NCI-H146 treated with DMSO at 0.1 percent for 48 hours (cell line): Measurements from ENCODE around the gene SPINK8.
A peak's percentile ranks its signal among the peaks of the same experiment; 100 is the strongest.
"Not testable (repeated sequence)": the region's sequence is repeated elsewhere in the genome, so short reads cannot be mapped to it uniquely, and the experiment has no call there.

Experiments used
- DNase-seq: peaks from one replicate; lab custom pipeline; 2025; ENCODE audit not compliant: unreplicated experiment; lab: John Stamatoyannopoulos, UW

SPINK8 gene

DNA sequence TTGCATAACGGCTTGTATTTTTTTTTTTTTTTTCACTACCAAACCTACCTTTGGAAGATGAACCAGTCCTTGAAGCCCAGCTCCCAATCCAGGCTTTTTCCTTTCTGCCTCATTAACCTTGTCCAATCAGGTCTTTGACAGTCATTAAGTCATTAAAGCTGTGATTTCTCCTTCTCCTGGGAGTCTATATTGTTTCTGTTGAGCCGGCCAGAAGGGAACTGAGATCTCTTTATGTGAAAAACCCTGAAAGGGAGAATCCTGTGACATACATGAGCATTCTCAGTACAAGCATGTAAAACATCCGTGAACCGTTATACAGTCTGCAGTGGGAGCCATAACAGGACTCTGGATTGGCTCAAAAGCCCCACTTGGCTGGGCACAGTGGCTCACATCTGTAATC is 52.6 kb downstream of the SPINK8 start:
- DNase-seq, result no peak

DNA sequence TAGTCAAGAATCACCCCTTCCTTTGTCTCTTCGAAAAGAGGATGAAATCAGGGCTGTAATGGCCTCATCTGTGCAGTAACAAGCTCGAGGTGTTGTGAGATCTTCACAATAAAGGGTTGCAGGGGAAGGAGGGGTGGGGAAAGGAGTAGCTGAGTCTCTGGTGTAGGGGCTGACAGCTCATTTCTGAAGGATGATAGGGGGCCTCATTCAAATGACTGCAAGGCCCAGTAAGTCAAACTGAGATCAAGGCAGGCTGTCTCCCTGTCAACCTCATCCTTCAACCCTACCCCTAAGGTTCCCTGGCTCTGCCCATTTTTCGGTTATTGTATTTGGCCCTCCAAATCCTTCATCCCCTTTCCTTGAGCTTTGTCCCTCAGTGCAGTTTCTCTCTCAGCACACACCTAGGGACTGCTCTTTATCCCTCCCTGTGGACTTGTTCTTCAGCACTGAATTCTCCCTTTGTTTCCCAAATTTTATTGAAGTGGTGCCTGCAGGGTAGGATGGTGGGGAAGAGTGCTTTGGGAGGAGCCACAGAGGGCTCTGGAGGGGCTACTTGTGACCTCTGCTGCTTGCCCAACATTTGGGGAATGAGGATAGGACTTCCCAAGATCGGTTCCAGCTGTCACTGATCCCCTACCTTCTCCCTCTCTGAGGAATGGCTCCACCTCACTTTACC is 54.4 kb downstream of the SPINK8 start:
- DNase-seq, result no peak

DNA sequence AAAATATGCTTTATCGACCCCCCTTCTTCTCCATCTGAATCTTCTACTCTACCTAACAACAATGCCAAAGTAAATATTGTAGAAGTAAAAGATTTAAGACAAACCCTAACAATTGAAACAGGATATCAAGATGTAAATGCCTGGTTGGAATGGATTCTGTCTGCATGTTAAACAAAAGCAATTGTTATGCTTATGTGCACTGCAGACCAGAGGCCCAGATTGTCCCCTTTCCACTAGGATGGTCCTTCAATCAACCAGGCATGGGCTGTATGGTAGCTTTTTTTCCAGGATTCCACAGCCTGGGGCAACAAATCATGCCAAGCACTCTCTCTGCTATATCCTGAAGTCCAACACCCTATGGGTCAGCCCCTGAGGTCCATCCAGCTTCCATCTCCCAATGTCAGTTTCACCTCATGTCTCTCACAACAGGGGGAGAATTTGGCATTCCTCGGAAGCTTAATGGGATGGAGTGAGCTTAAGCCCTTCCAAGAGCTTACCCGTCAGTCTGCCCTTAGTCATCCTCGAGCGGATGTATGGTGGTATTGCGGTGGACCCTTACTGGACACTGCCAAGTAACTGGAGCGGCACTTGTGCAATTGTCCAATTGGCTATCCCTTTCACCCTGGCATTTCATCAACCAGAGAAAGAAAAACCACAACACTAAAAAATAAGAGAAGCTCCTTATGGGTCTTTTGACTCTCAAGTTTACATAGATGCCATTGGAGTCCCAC is 56.4 kb downstream of the SPINK8 start:
- no peak for DNase-seq

DNA sequence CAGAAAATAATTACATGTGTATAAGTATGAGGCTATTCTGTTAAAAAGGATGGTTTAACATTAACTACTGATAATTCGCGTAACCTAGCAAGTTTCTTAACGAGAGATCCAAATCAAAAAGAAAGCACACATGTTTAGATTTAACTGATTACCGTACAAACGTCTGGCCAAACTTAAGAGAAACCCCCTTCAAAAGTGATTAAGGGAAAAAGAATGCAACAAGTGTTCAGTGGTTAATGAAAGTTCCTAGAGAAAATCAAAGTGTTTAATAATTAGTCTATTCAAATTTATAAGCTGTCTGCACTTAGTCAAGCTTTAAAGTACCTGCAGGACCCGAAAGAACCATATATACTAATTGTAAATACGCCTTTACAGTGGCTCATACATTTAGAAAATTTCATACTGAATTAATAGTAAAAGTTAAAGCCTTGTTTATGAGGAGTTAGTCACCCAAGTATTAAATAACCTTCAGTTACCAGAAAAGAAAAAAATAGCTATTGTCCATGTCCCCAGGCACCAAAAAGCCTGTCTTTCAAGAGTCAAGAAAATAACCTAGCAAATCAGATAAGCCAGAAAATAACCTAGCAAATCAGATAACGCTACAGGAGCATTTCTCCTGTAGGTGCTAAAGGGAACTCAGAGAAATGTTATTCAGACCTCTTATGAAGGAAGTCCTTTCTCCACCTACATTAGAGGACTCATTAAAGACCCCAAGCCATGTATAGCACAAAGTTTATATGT is 58.0 kb downstream of the SPINK8 start:
- no peak for DNase-seq

DNA sequence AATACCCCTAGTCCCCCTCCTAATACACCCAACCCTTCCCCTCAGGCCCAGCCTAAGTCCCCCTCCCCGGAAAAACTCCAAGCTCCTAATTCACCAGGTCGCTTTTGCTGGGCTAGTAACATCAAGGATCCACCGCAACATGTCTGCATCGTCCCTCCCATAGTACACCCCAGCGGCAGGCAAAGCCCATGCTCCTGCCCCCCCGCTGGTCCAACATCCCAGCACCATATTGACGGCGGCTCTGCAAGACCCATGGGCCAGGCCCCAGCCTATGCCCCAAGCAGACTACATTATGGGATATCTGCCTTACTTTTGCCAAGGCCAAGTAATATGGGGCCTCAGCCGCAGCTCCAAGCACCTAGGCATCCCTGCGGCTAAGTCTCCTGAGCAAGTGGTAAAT is 59.0 kb downstream of the SPINK8 start:
- DNase-seq, result no peak

DNA sequence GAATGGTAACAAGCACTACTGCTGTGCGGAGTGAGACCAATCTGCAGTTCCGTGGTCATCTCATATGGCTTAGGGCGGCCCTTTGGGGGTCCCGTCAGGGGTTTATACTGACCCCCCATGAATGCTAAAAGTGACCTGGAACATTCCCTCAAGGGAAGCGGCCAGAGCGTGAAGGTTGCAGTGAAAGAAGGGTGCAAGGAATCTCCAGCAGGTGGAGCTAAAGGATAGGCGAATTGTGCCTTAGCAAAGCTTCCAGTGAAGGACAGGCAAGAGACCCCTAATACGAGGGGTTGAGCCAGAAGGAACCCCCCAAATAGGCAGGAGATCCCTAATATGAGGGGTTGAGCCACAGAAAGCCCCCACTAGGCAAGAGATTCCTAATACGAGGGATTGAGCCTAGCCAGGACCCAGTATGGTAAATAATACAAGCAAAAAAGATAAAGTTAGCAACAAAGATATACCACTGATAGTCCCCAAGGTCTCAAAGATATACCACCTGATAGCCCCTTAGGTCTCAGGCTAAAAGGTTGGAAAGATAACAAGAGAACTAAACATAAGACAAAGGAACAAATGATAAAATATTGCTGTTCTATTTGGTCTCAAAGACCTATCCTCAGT is 59.8 kb downstream of the SPINK8 start:
- DNase-seq, result peak; percentile 25

DNA sequence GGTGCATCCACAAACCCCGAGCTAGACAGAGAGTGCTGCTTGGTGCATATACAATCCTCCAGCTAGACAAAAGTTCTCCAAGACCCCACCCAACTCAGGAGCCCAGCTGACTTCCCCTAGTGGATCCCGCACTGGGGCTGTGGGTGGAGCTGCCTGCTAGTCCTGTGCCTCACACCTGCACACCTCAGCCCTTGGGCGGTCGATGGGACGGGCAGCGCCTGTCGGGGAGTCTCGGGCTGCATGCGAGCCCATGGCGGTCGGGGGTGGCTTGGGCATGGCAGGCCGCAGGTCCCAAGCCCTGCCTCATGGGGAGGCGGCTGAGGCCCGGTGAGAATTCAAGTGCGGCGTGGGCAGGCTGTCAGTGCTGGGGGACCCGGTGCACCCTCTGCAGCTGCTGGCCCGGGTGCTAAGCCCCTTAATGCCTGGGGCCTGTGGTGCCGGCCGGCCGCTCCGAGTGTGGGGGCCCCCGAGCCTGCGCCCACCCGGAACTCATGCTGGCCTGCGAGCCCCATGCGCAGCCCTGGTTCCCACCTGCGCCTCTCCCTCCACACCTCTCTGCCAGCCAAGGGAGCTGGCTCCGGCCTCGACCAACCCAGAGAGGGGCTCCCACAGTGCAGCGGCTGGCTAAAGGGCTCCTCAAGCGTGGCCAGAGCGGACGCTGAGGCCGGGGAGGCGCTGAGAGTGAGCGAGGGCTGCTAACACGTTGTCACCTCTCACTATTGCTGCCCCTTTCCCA is 61.5 kb downstream of the SPINK8 start:
- no peak for DNase-seq

DNA sequence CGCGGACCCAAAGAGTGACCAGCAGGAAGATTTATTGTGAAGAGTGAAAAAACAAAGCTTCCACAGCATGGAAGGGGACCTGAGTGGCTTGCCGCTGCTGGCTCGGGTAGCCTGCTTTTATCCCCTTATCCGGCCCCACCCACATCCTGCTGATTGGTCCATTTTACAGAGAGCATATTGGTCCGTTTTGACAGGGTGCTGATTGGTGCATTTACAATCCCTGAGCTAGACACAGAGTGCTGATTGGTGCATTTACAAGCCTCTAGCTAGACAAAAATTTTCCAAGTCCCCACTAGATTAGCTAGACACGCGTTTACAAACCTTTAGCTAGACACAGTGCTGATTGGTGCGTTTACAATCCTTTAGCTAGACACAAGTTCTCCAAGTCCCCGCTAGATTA is 62.2 kb downstream of the SPINK8 start:
- DNase-seq, result not testable (repeated sequence)

DNA sequence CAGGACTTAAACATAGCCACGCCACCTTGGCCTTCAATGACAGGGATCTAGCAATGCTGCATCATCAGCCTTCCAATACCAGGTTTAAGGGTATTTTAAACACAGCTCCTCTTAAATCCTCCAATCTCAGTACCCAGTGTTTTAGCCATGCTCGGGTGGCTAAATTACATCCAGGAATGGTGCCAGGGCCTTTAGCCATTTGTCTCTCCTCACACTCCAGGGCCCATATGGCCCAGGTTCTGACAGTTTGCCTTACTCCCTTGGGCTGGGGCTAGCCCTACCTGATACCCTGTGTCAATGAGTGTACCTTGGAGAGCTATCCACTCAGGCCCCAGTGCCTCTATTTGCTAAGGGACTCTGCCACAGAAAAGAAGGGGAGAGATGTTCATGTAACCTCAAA is 63.2 kb downstream of the SPINK8 start:
- no peak for DNase-seq

DNA sequence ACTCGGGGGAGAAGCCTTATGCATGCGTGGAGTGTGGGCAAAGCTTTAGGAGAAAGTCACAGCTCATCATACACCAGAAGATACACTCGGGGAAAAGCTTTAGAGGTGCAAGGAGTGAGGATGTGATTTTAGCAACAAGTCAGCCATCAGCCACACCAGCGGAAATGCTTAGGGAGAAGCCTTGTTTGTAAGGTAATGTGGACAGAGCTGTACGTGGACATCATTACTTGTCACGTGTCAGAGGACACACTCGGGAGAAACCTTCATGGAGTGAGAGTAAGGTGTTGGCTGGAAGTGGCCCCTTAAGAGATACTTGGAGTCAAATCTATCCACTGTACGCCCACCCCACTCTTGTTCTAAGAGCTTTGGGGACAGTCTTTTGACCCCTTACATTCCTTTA is 63.9 kb downstream of the SPINK8 start:
- DNase-seq, result no peak

DNA sequence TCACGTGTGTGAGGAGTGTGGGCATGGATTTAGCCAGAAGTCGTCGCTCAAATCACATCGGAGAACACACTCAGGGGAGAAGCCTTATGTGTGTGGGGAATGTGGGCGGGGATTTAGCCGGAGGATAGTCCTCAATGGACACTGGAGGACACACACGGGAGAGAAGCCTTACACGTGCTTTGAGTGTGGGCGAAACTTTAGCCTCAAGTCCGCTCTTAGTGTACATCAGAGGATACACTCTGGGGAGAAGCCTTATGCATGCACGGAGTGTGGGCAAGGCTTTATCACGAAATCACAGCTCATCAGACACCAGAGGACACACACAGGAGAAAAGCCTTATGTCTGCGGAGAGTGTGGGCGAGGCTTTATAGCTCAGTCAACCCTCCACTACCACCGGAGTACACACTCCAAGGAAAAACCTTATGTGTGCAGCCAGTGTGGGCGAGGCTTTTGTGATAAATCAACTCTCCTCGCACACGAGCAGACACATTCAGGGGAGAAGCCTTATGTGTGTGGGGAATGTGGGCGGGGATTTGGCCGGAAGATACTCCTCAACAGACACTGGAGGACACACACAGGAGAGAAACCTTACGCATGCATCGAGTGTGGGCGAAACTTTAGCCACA is 64.4 kb downstream of the SPINK8 start:
- no peak for DNase-seq

DNA sequence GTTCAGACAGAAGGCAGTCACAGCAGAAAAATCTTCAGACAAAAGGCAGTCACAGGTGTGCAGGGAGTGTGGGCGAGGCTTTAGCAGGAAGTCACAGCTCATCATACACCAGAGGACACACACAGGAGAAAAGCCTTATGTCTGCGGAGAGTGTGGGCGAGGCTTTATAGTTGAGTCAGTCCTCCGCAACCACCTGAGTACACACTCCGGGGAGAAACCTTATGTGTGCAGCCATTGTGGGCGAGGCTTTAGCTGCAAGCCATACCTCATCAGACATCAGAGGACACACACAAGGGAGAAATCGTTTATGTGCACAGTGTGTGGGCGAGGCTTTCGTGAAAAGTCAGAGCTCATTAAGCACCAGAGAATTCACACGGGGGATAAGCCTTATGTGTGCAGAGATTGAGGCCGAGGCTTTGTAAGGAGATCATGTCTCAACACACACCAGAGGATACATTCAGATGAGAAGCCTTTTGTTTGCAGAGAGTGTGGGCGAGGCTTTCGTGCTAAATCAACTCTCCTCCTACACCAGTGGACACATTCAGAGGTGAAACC is 65.0 kb downstream of the SPINK8 start:
- peak; percentile 0 for DNase-seq

DNA sequence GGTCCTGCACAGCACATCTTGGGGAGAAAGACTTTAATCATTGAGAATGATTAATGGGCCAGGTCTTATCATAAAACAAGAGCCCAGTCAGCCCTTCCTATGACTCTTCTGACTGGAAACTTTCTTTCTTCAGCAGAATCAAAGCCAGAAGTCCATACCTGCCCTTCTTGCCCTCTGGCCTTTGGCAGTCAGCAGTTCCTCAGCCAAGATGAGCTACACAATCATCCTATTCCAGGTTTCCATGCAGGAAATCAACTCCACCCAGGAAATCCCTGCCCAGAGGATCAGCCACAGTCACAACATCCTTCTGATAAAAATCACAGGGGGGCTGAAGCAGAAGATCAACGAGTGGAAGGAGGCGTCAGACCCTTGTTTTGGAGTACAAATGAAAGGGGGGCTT is 65.7 kb downstream of the SPINK8 start:
- DNase-seq, result no peak

DNA sequence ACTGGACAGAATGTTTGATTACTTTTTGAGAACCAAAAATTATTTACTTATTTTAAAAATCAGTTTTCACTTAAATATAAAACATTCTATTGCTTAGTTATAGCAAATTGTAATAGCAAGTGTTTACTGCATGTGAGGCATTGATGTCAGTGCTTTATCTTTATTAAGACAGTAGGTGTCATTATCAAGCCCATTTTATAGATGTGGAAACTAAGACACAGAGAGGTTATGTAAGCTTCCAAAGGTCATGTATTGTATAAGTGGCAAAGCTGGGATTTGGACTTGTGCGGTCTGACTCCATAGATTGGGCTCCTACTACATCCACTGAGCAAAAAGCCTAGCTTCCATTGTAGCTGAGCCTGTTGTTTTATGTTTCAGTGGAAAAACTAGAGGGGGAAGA is 74.9 kb downstream of the SPINK8 start:
- no peak for DNase-seq
